HG02970 (cell line): ENCODE measurements around the gene RPS10.

Experiments used
- ATAC-seq: cut with Tn5 transposase; IDR thresholded peaks from one replicate; pipeline ENCODE4 v1.9.1; 2021; ENCODE audit warnings: mild to moderate bottlenecking, moderate library complexity, moderate number of reproducible peaks; ENCODE audit not compliant: unreplicated experiment, low FRiP score

Gene RPS10

GRCh38 chr6:34425498-34426410 is at the start of gene RPS10:
TSS of gene RPS10 (minus strand) at chr6:34426069. CDS start at chr6:34425221, 848 bp downstream.
- ATAC-seq, result peak; percentile 92

- ATAC-seq, result no peak
These were observed 49.4 kb upstream of the RPS10 start for GRCh38 chr6:34475238-34475682.

- no peak for ATAC-seq
These were observed 48.9 kb upstream of the RPS10 start for GRCh38 chr6:34474754-34475153.

GRCh38 chr6:34473967-34474366 is 48.1 kb upstream of the RPS10 start:
- no peak for ATAC-seq

GRCh38 chr6:34472425-34472824 is 46.6 kb upstream of the RPS10 start:
- no peak for ATAC-seq

- no peak for ATAC-seq
These were observed 43.6 kb upstream of the RPS10 start for GRCh38 chr6:34469499-34469898.

GRCh38 chr6:34468378-34468892 is 42.6 kb upstream of the RPS10 start:
- no peak for ATAC-seq

- no peak for ATAC-seq
These were observed 40.6 kb upstream of the RPS10 start for GRCh38 chr6:34466242-34467185.

- no peak for ATAC-seq
These were observed 39.8 kb upstream of the RPS10 start, which contains the start of gene PACSIN1 for GRCh38 chr6:34465531-34466241. TSS of gene PACSIN1 (plus strand) at chr6:34466076. CDS start at chr6:34526306, 60,230 bp downstream.

- ATAC-seq, result no peak
These were observed 38.0 kb upstream of the RPS10 start for GRCh38 chr6:34463849-34464248.

- no peak for ATAC-seq
These were observed 37.4 kb upstream of the RPS10 start for GRCh38 chr6:34463299-34463698.

- ATAC-seq, result no peak
These were observed 36.7 kb upstream of the RPS10 start for GRCh38 chr6:34462551-34462971.

- no peak for ATAC-seq
These were observed 36.1 kb upstream of the RPS10 start for GRCh38 chr6:34462010-34462409.

GRCh38 chr6:34460796-34461507 is 35.1 kb upstream of the RPS10 start:
- no peak for ATAC-seq

- ATAC-seq, result no peak
These were observed 34.2 kb upstream of the RPS10 start for GRCh38 chr6:34459899-34460593.

- ATAC-seq, result no peak
These were observed 32.2 kb upstream of the RPS10 start for GRCh38 chr6:34457742-34458735.

- ATAC-seq, result no peak
These were observed 31.5 kb upstream of the RPS10 start for GRCh38 chr6:34457382-34457741.

- no peak for ATAC-seq
These were observed 30.0 kb upstream of the RPS10 start for GRCh38 chr6:34455831-34456230.
